K562 (cell line): Measurements from ENCODE around the gene MEDAG.

Source experiments
- CHD1 ChIP-seq: fragments of 200-600 bp; sonication (generic); IDR thresholded peaks from one replicate; pipeline ENCODE4 v1.6.1; 2012; ENCODE audit warnings: mild to moderate bottlenecking, moderate library complexity, low read length, inconsistent platforms
- ZNF23 ChIP-seq: fragments of 250-450 bp; sonication (Bioruptor Pico); IDR thresholded peaks from 2 replicates; pipeline ENCODE4 v1.4.0; 2020; ENCODE audit warnings: mild to moderate bottlenecking

GRCh38 chr13:30869491-30869890 lies 36.6 kb upstream of the MEDAG start:
- TF ChIP-seq CHD1 = no peak
- no peak for TF ChIP-seq ZNF23
